Endothelial cell (in vitro differentiated cells): Measurements from ENCODE around the gene LGALS9. TPM values are rescaled to one million over a fixed set of nuclear protein-coding genes. Genes with fewer than 3 reads are reported as not detected.

ENCODE experiments used
- DNase-seq: peaks from one replicate; pipeline ENCODE4 v3.0.0; 2021; ENCODE audit warnings: low spot score
- H3K27ac Mint-ChIP-seq: one replicate; pipeline ENCODE4 v1.8.0; 2021; ENCODE audit warnings: mixed read lengths, inconsistent platforms; ENCODE audit not compliant: unreplicated experiment
- H3K27me3 Mint-ChIP-seq: one replicate; pipeline ENCODE4 v1.8.0; 2021; ENCODE audit warnings: mild to moderate bottlenecking, moderate library complexity, mixed read lengths, inconsistent platforms; ENCODE audit not compliant: unreplicated experiment
- H3K36me3 Mint-ChIP-seq: one replicate; pipeline ENCODE4 v1.8.0; 2021; ENCODE audit warnings: mild to moderate bottlenecking, low read depth, mixed read lengths, inconsistent platforms; ENCODE audit not compliant: unreplicated experiment
- H3K4me1 Mint-ChIP-seq: one replicate; pipeline ENCODE4 v1.8.0; 2021; ENCODE audit warnings: mild to moderate bottlenecking, mixed read lengths, inconsistent platforms; ENCODE audit not compliant: unreplicated experiment
- H3K4me3 Mint-ChIP-seq: one replicate; pipeline ENCODE4 v1.8.0; 2021; ENCODE audit warnings: mild to moderate bottlenecking, mixed read lengths, inconsistent platforms; ENCODE audit not compliant: unreplicated experiment
- H3K9me3 Mint-ChIP-seq: one replicate; pipeline ENCODE4 v1.8.0; 2021; ENCODE audit warnings: mixed read lengths, inconsistent platforms; ENCODE audit not compliant: unreplicated experiment
- total RNA-seq: library from RNA; stranded (reverse); fragmentation: NEBNext Ultra II Directional; extraction: Animal tissue kit (Norgen Biotek cat#: 25700); gene quantifications from one replicate; pipeline ENCODE4 v1.2.1, GENCODE V29; 2021; ENCODE audit not compliant: unreplicated experiment
- TF ChIP-seq, protein P1 (sequence below): fragments of 200-600 bp; sonication (generic); IDR thresholded peaks from one replicate; pipeline ENCODE4 v1.5.0; 2021; ENCODE audit warnings: antibody characterized with exemption; ENCODE audit not compliant: unreplicated experiment

The LGALS9 gene
- total RNA-seq, 1 donor from 2014 or later: 5.8 TPM

DNA sequence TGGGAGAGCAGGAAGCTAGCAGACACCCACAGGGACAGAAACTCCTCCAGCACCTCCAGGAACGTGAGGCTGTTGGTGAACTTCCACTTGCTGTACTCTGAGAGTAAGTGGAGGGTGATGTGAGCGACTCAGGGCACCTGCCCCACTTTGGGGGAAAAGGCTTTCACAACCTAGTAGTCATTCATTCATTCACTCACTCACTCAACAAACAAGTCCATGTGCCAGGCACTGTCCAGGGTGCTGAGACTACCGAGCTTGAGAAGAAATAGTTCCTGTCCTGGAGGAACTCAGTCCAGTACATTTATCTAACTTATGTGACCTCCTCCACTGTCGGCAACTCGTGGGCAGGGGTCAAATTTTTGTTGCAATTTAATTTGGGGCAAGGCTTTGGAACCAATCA lies 26.6 kb downstream of the LGALS9 start:
- DNase-seq: peak; percentile 50
- H3K4me1 Mint-ChIP-seq: peaks cover 5% of the 10 kb centered on the region
- TF ChIP-seq, protein P1, sequence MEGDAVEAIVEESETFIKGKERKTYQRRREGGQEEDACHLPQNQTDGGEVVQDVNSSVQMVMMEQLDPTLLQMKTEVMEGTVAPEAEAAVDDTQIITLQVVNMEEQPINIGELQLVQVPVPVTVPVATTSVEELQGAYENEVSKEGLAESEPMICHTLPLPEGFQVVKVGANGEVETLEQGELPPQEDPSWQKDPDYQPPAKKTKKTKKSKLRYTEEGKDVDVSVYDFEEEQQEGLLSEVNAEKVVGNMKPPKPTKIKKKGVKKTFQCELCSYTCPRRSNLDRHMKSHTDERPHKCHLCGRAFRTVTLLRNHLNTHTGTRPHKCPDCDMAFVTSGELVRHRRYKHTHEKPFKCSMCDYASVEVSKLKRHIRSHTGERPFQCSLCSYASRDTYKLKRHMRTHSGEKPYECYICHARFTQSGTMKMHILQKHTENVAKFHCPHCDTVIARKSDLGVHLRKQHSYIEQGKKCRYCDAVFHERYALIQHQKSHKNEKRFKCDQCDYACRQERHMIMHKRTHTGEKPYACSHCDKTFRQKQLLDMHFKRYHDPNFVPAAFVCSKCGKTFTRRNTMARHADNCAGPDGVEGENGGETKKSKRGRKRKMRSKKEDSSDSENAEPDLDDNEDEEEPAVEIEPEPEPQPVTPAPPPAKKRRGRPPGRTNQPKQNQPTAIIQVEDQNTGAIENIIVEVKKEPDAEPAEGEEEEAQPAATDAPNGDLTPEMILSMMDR: no peak
- no peaks in the 10 kb centered on the region for H3K36me3 Mint-ChIP-seq
- no peaks in the 10 kb centered on the region for H3K9me3 Mint-ChIP-seq
- H3K27ac Mint-ChIP-seq: no peak overlapping the region
- H3K4me3 Mint-ChIP-seq: no peak overlapping the region
- peaks cover 17% of the 10 kb centered on the region for H3K27me3 Mint-ChIP-seq

DNA sequence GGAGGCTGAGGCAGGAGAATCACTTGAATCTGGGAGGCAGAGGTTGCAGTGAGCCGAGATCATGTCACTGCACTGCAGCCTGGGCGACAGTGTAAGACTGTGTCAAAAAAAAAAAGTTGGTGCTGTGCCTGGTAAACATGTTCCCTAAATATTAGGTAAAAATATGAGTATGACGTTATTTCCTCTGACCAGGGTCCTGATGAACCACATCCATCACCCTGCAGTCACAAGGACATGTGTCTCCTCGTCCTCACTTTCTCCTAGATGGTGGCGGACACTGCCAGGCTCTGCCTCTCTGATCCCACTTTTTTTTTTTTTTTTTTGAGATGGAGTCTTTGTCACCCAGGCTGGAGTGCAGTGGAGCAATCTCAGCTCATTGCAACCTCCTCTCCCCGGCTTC lies 28.7 kb downstream of the LGALS9 start:
- Mint-ChIP-seq H3K27ac (no peak overlapping the region), H3K4me3 (no peak overlapping the region), H3K27me3 (peaks cover 9% of the 10 kb centered on the region), H3K9me3 (no peaks in the 10 kb centered on the region), H3K4me1 (no peaks in the 10 kb centered on the region), H3K36me3 (no peaks in the 10 kb centered on the region)
- DNase-seq: no peak
- TF ChIP-seq, protein P1: no peak

DNA sequence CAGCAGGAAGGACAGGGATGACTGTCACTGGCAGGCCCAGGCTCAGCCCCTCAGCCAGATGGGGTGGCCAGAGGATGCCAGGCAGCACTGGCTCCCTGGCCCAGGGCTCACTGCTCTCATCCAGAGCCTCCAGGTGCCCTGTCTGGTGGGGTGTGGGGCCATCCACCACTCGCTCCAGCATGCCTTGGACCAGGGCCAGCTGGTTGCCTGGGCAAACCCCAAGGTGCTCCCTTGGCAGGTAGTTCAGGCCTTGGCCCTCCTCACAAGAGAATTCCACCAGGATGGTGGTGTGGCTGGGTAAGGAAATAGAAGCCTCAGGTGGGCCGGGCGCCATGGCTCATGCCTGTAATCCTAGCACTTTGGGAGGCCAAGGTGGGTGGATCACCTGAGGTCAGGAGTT lies 29.4 kb downstream of the LGALS9 start:
- TF ChIP-seq, protein P1: no peak
- H3K27me3 Mint-ChIP-seq: peaks cover 7% of the 10 kb centered on the region
- H3K9me3 Mint-ChIP-seq: no peaks in the 10 kb centered on the region
- no peak overlapping the region for H3K4me3 Mint-ChIP-seq
- H3K27ac Mint-ChIP-seq: no peak overlapping the region
- H3K4me1 Mint-ChIP-seq: no peaks in the 10 kb centered on the region
- DNase-seq: no peak
- no peaks in the 10 kb centered on the region for H3K36me3 Mint-ChIP-seq

DNA sequence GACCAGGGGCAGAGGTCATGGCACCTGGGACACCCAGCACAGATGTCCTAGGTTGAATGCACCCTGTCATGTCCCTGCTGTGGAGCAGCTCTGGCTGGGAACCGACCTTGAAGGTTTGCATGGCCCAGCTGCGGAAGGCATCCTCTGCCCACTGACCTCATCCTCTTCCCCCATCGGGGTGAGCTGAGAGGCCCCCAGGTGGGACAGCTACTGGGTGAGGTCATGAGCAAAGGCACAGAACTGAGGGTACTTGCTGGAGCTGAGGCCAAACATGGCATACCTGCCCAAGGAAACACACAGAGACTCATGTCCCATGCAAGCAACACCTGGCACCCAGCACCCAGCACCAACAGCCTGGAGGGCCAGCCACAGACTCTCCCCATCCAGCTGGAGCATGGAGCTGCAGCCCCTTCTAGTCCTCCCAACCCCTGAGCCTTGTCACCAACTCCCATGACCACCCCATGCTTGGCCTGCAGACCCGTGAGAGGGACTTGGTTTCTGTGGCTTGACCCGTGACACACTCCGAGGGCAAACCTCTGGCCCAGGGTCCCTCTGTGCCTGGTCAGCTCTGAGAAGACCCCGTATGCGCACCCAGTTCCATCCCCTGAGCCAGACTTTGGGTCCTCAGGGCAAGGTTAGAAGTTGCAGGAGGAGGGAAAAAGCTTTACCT lies 33.1 kb downstream of the LGALS9 start:
- H3K4me3 Mint-ChIP-seq: no peak overlapping the region
- H3K27ac Mint-ChIP-seq: no peak overlapping the region
- H3K36me3 Mint-ChIP-seq: no peaks in the 10 kb centered on the region
- no peaks in the 10 kb centered on the region for H3K9me3 Mint-ChIP-seq
- DNase-seq: no peak
- TF ChIP-seq, protein P1: no peak
- H3K27me3 Mint-ChIP-seq: peaks cover 6% of the 10 kb centered on the region
- H3K4me1 Mint-ChIP-seq: no peaks in the 10 kb centered on the region

DNA sequence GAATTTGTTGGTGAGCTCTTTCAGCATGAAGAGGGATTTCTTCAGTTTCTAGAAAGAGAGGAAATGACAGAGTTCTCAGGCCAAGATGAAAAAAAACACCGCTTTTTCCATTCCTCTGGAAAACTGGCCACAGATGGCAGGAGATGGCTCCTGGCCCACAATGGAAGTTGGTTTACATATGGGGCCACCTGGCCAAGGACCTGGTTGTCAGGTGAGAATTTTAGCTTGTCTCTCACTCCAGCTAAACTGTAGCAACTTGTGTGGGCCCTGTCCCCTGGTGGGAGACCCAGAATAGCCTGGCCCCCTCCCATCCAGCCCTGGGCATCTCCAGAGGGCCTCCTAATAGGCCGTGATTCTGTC lies 33.6 kb downstream of the LGALS9 start:
- Mint-ChIP-seq H3K36me3 (no peaks in the 10 kb centered on the region), H3K4me3 (no peak overlapping the region)
- DNase-seq: no peak

More for the DNA sequence above, 33.6 kb downstream of the LGALS9 start:
- TF ChIP-seq, protein P1: no peak
- Mint-ChIP-seq H3K27me3 (peaks cover 8% of the 10 kb centered on the region), H3K4me1 (no peaks in the 10 kb centered on the region), H3K27ac (no peak overlapping the region), H3K9me3 (no peaks in the 10 kb centered on the region)
